Measurements from ENCODE around the gene SEC24D. TPM values are rescaled to one million over a fixed set of nuclear protein-coding genes. Genes with fewer than 3 reads are reported as not detected.

Gene SEC24D
- total RNA-seq, 4 donors from 2014 or later = 9.7 to 37.9 (median 17.0) TPM

GRCh38 chr4:118682928-118683327, 153.0 kb downstream of the SEC24D start:
- intact Hi-C loops (cut with DNase I; ENCODE audit: low total_unique reads) (no loop called here), in situ Hi-C loops (cut with MboI; ENCODE audit: low pct_ligation_motif_present in 1 of 4, low pct_unique_long_range_greater_than_20kb in 1 of 4, low sequenced_read_pairs in 3 of 4) (no loop called here)
- DNase-seq = no peak
- H3K36me3 ChIP-seq = peaks cover 0 to 3% (median under 1%) of the 10 kb centered on the region in 4 donors
- TF ChIP-seq EP300 (IDR thresholded peaks at IDR 0.05; ENCODE audit: low read depth) = no peak
- TF ChIP-seq CTCF (IDR thresholded peaks at IDR 0.05) = peak in 3 of 5 experiments; percentile 18 to 27 (median 25)
- no peaks in the 10 kb centered on the region for H3K9me3 ChIP-seq
- WGBS, 2 donors (ENCODE audit: low coverage in 1 of 2) = 25 to 57% methylated on average over 1 of the region's 1 CpG
- no peak overlapping the region for H3K4me3 ChIP-seq
- H3K4me1 ChIP-seq = peaks cover 7 to 20% (median 17%) of the 10 kb centered on the region in 4 donors
- no peak overlapping the region for H3K27ac ChIP-seq
- no peaks in the 10 kb centered on the region for H3K27me3 ChIP-seq

- Histone ChIP-seq H3K27me3 (no peaks in the 10 kb centered on the region), H3K27ac (no peak overlapping the region), H3K9me3 (no peaks in the 10 kb centered on the region), H3K4me1 (no peaks in the 10 kb centered on the region), H3K4me3 (no peak overlapping the region), H3K36me3 (no peaks in the 10 kb centered on the region)
- 71% methylated on average over 1 of the region's 1 CpG; no CpG with 5 or more reads in 1 of the 2 donors for WGBS, 2 donors (ENCODE audit: low coverage in 1 of 2)
- TF ChIP-seq POLR2AphosphoS5 (IDR thresholded peaks at IDR 0.05) (no peak), EP300 (IDR thresholded peaks at IDR 0.05; ENCODE audit: low read depth) (no peak), POLR2A (IDR thresholded peaks at IDR 0.05) (no peak), CTCF (IDR thresholded peaks at IDR 0.05) (no peak)
- no peak for DNase-seq
- intact Hi-C loops (cut with DNase I; ENCODE audit: low total_unique reads) (no loop called here), in situ Hi-C loops (cut with MboI; ENCODE audit: low pct_ligation_motif_present in 1 of 4, low pct_unique_long_range_greater_than_20kb in 1 of 4, low sequenced_read_pairs in 3 of 4) (no loop called here)
These were observed 155.1 kb downstream of the SEC24D start for GRCh38 chr4:118680808-118681207.

- H3K36me3 ChIP-seq = no peaks in the 10 kb centered on the region
- 77 to 96% methylated on average over 2 of the region's 2 CpGs for WGBS, 2 donors (ENCODE audit: low coverage in 1 of 2)
- no peak overlapping the region for H3K27ac ChIP-seq
- H3K4me1 ChIP-seq = no peaks in the 10 kb centered on the region
- no peaks in the 10 kb centered on the region for H3K27me3 ChIP-seq
- no peak for DNase-seq
- no peak overlapping the region for H3K4me3 ChIP-seq
- in situ Hi-C loops (cut with MboI; ENCODE audit: low pct_ligation_motif_present in 1 of 4, low pct_unique_long_range_greater_than_20kb in 1 of 4, low sequenced_read_pairs in 3 of 4) = no loop called here
- no peaks in the 10 kb centered on the region for H3K9me3 ChIP-seq
- TF ChIP-seq POLR2AphosphoS5 (IDR thresholded peaks at IDR 0.05) = no peak
- no peak for TF ChIP-seq POLR2A (IDR thresholded peaks at IDR 0.05)
- TF ChIP-seq CTCF (IDR thresholded peaks at IDR 0.05) = no peak
- TF ChIP-seq EP300 (IDR thresholded peaks at IDR 0.05; ENCODE audit: low read depth) = no peak
- intact Hi-C loops (cut with DNase I; ENCODE audit: low total_unique reads) = no loop called here
These were observed 159.8 kb downstream of the SEC24D start for GRCh38 chr4:118676128-118676527.

Other genes starting within 250 kb of the SEC24D start
- gene METTL14, start 150.7 kb downstream of the SEC24D start, total RNA-seq = 10 to 100 TPM in 3 of 4 donors, 1 to 10 TPM in 1; 9.8 to 43.0 (median 27.6) TPM
- gene SYNPO2, start 52.7 kb upstream of the SEC24D start, total RNA-seq = 100 to 1,000 TPM in 3 of 4 donors, 10 to 100 TPM in 1; 99.7 to 400 (median 145) TPM

Data from transverse colon (tissue), 4 donors.